GM19328 (cell line): ENCODE results near the gene ARHGAP22.

Experiments used
- ATAC-seq: cut with Tn5 transposase; IDR thresholded peaks from one replicate; pipeline ENCODE4 v1.9.1; 2021; ENCODE audit warnings: mild to moderate bottlenecking, moderate library complexity; ENCODE audit not compliant: unreplicated experiment

The ARHGAP22 gene

DNA sequence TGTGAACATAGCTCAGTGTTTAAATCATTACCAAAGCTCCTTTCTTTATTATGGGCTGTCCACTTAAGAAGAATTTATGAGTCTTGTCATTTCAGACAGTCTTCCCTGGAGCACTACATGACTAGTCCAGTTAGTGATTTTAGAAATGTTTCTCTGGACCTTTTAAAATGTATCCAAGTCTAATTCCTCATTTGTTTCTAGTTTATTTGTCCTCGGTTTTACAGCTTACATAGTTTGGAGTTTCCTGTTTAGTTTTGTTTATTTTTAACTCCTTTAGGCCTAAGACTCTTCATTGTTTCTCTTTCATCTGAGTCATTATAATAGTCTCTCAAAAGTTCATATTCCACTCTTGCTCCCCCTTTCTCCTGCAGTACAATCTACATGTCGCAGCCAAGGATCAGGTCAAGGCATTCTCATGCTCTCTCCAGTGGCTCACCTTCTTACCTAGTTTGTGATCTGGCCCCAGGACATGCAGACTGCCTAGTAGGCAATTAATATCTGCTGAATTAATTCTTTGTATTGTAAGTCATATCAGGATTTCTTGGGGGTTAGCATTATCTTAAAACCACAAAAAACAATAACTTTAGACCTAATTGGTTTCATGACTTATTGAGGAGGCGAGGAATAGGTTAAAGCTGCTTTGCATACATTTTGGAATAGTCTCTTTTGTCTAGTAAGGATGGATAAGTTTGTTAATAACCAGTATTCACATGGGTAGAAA lies 204.6 kb downstream of the ARHGAP22 start:
- no peak for ATAC-seq

DNA sequence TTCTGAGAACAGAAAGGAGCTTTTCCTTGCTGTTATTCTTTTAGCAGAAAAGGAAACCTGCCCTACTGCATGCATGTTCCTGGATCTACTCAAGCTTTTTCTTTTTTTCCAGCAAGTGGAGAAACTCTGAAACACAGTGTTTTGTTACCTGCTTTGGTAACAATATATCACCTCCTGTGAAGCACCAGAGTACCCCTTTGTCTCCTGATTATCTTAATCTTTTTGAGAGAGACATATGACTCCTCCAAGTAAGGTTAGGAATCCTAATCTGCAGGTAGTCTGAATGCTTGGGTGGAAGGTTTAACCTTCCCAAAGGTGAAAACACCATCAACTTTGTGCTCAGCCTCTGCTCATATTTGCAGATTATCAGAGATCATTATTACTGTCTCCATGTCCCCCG lies 205.3 kb downstream of the ARHGAP22 start:
- ATAC-seq = no peak

DNA sequence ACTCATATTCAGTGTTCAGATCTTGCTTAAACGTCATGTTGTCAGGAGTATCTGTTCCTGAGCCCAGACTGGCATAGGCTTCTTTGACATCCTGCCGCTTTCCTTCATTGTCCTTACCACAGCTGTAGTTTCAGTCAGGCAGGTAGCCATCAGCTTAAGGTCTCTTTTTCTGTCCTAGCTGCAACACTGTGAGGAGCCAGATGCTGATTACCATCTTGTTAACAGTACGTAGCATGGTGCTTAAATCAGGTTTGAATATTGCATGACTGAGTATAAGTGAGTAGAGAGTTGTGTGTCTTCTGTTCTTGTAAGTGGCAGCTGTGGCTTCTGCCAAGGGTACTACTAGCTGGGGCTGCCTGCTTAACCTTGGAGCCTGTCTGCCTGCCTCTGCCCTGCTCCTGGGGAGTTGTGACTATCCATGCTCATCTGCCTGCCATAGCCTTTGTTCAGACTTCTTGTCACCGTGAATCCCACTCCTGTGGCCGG lies 205.8 kb downstream of the ARHGAP22 start:
- no peak for ATAC-seq

DNA sequence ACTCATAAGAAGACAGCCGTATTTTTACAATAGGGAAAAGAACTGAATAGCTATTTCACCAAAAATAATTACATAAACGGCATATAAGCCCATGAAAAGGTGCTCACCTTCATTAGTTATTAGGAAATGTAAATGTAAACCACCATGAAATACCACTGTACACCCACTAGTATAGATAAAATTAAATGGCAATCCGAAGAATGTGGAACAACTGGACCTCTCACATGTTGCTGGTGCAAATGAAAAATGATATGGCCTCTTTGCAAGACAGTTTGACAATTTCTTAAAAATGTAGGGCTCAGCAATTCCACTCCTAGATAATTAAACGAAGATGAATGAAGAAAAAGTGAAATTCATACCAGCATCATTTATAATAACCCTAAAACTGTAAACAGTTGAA lies 206.6 kb downstream of the ARHGAP22 start:
- ATAC-seq = no peak
